AG20443 (cell line): ENCODE results near the gene FXYD6.

Experiments used
- DNase-seq: peaks from one replicate; pipeline ENCODE4 v3.0.0; 2012; ENCODE audit warnings: low spot score, mixed read lengths

FXYD6 gene

DNA sequence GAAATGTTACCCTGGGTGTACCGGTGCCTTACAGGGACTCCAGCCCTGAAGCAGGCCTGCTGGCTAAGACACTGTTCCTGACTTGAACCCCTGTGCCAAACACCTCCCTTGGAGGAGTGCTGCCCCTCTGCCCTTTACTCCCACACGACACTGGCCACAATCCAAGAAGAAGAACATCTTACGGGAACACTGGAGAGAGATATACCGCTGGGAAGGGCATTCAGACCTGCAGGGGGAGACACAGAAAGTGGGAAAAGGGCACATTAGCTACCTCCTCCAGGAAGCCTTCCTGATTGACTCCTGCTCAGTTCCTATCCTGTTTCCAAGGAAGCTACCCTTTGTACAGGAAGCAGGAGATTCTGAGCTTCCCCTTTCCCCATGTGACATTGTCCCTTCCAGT is 34.1 kb upstream of the FXYD6 start:
- no peak for DNase-seq

DNA sequence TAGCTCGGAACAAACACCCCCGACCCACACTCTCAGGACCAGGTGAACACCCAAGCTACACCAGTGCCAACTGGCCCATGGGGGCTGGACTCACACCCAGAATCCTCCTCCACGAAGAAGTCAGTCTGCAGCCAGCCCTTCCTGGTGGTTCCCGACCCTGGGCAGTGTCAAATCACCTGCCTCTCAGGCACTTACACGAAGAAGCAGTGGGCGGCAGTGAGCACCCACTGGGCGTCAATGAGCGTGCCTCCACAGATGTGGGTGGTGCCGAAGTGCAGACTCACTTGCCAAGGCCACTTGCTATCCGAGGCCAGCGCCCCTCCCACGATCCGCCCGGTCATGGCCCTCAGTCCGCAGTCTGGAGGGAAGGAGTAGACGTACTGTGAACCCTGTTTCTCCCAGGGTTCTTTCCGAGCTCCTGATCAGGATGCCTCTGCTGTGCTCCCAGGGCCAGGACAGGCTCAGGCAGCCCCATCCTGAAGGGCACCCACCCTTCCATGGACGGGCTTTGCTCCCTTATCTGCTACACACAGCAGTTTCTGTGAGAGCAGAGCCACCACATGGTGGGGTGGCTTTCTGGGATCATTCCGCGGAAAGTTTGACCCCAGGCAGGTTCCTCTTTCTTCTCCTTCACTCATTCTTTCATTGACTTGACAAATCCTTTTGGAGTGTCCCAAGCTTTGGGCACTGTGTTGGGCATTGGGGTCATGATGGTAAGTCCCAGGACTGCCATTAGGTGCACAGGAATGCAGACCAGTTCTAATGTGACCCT is 33.3 kb upstream of the FXYD6 start:
- DNase-seq: no peak

DNA sequence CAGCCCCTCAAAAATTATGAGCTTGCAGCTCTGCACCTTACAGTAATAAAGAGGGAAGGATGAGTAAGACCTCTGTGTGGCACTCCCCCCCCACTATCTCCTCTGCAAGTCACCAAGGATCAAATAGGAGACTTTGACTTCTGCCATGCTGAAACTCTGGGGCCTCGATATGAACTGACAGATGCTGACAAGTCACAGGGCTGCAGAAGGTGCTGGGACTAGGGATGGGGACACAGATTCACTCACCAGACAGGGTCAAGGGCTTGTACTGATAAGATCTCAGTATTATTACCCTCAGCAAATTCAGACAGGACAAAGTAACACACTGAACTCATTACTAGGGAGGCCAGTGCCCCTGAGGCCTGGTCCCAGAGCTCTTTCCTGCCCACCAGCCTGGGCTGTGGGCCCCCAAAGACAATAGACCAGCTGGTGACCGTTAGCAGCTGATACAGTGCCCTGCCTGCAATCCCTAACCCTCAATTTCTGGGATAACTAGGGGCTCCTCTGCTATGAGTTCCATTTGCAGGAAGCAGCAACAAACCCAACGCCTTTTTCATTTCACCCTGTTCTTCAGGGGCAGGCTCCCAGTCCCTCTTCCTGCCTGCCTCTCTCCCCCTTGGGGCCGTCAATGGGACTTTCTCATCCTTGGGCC is 32.6 kb upstream of the FXYD6 start:
- DNase-seq: no peak

DNA sequence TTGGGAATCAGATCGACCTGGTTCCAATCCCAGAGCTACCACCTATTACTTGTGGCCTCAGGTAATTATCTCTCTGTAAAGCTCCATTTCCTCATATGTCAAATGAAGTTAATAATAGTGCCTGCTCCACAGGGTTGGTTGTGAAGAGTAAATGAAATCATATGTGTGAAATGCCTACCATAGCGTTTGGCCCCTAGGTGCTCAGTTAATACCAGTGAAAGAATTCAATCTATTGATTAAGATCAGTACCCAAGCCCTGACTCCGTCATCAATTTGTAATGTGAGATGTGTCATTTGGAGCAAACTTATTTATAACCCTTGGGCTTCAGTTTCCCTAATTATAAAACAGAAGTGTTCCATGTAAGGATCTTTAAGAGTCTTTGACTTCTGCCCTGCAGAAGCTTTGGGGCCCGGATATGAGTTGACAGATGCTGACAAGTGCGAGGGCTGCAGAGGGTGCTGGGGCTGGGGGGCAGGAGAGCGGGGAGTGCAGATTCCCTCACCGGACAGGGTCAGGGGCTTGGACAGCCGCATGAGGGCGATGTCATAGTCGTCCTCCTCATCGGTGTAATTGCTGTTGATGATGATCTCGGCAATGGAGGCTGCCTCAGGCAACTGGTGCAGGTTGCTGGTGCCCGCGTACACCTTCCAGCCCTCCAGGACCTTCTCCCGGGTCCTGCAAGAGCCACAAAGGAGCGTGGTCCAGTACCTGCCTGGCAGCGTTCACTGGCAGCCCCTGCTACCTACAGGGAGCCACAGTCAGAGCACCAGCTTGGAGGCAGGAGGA is 31.8 kb upstream of the FXYD6 start:
- no peak for DNase-seq

DNA sequence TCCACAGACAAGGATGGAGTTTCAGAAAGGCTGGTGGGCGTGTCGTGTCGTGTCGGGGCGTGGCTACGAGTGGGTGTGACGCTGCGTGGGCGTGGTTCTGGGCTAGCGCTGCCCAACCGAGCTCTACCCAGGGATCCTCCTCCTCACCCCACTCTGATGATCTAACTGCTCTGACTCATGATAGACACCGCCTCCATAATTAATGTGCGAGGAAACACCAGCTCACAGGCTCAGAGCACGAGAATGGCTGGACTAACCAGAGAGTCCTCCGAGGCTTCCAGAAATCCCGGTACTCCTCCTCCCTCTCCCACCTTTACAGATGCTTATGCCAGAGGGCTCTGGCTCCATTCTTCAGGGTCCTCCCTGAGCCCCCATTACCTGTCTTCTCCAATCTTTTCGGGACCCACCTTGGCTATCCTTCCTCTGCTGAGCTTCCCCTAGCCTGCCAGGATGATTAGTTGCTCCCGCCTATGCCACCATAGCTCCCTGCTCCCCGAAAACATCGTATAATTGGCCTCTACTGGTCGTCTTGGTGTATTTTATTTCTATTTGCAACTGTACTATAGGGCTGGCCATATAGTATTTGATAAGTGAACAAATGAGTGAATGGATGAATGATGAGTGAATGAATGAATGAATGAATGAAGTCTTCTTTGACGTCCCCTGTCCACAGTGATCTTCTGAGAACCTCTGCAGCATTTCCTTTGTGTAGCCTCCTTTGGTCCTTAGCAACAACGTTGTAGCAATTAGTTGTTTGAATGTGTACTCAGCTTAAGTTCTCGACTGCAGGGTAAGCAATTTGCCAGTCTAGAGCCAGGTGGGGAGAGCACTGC is 31.0 kb upstream of the FXYD6 start:
- DNase-seq: peak; percentile 90

DNA sequence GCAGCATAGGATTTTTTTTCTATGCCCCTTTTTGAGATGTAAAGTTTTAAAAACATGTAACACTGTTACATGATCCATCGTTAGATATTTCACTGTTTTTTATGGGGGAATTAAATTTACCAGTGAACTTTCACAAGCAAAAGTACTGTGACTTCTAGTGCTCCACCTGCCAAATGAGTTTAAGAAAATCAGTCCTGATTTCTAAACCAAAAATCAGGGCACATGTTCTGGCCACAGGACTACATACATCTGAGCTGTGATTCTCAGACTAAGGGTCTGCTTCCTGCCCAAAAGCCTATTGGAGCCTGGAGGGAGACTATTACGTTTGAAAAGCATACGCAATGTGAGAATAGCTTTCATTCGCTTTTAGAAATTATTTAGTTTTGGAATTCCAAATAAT is 30.3 kb upstream of the FXYD6 start:
- no peak for DNase-seq

DNA sequence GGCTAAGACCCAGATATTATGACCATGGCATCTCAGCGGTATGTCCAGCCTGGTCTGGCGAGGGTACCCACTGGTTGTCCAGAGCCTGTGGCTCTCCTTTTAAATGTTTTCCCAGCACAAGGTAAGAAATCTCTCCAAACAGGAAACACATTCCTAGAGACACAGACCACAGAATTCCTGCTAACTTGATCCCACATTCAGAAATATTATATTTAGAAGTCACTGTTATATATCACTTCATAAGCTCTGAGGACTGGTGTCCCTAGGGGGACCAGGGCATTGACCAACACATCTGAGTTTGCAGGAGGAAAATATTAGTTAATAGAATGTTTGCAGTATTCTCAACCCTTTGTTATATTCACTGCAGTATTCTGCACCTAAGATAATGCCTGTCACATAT is 29.7 kb upstream of the FXYD6 start:
- no peak for DNase-seq

DNA sequence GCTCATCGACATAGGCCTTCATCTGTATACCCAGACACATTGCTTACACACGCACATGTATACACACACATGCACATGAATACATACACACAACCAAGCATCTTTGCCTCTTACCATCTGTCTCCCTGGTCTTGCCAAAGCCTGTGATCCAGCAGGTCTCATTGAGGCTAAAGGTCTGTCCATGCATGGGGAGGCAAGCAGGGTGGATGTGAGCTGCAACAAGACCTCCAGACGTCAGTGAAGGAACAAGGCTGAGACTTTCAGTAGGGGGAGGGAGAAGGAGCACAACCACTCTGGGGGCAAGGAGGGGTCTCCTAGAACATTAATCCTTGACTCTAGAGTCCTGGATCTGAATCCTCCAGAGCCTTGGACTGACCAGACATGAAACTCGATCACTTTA is 29.1 kb upstream of the FXYD6 start:
- DNase-seq: no peak

DNA sequence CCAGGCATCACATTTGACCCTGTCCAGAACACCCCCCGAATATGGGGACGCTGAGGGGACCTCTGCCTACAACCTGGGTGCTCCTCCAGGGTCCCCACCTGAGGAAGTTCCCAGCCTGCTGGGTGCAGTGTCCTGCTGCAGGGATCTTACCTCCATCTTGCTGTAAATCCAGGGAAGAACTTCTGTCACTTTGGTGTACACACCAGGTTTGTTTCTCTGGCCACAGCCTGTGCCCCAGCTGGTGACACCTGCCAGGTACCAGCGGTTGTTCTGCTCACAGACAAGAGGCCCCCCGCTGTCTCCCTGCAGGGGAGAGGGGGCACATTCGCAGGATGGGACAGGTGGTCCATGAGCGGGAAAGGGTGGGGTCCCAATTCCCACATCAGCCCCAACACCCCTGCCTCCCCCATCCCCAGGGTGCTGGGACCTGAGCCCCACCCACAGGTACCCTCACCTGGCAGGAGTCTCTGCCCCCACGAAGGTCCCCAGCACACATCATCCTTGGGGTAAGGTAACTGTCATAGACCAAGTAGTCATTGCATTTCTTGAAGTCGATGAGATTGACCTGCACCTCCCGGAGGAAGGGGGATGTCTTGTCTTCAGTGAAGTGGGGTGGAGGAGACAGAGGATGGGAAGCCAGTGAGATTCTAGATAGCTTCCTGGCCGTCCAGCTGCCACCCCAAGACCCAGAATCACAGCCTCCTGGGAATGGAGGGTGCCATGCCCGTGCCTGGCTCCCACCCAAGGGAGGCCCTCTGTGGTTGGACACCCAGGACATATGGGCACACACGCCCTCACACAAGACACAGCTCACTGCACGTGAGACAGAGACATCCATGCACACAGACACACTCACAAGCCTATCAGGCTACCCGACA is 27.3 kb upstream of the FXYD6 start:
- DNase-seq: no peak

DNA sequence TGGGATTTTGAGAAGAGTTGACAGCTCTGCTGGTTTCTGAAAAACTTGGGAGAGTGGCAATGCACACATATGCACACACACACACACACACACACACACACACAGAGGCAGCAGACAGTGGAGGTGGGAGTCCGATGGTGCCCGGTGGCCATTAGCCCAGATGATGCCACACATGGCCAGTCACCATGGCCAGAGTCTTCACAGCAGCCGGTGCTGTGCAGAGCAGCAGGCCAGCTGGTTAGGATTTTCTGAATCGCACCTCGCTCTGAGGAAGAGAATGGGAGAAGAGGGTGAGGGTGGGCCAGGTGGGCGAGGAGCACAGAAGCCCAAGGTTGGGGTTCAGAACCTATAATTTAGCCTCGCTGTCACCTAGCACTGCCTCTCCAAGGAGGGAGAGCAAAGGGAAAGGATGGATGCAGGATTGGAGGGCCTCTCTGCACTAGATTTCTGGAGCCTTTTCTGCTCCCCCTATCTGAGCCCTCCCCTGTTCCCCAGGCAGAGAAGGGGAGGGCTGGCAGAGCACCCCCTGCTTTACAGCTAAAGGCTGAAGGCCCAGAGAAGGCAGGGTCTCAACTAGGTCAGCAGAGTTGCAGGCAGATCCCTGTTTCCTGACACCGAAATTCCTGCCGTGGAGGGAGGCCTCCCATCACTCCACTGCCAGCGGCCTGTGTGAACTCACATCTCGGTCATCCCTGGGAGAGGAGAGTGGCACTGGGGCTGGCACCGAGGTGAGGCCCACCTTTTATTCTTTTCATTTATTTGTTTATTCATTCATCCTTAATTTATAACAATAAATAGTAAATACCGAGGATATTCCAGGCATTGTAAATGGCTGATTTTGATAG is 25.8 kb upstream of the FXYD6 start:
- DNase-seq: no peak

DNA sequence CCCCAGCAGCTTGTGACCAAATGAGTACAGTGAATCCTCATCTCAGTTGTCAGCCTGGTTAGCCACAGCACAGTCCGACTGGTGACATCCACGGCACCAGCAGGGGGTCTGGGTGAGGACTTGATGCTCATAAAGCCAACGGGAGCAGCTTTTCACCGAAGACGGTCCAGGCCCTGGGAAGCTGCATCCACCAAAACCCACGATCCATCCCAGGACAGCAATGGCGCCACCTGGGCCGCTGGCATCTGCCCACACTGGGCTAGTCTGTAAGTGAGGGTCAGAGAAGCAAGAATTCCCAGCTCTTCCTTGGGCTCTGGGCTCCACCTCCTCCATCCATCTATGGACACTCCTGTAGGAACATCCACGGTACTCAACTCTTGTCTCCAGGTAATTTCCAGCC is 25.1 kb upstream of the FXYD6 start:
- DNase-seq: no peak

DNA sequence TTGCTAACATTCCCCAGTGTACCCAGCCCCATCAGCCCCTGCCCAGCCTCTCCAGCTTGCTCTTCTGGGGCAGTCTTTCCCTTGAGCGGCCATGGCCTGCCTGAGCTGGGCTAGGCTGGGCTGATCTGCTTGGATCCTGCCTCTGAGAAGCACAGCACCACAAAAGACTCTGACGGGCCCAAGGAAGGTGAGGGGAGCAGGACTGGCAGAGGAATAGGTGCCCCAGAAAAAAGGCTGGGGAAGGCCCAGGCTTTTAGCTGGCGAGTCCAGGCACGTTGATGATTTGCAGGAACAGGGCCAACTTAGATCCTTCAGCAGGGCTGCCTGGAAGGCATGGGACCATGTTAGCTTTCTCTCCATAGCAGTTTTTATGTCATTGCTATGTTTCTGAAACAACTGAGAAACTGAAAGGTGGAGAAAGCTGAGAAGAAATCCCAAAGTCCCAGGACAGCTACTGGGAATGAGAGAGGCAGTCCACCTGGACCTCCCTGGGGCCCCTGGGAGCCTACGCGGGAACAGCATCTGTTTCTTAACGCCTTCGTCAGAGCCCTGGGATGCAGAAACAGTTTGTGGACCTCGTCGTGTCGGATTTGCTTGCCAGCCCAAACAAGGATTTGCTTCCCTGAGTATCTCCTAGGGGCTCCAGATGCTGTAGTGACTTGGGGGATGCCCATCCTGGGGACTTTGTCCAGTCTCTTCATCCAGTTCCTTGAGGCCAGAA is 24.4 kb upstream of the FXYD6 start:
- DNase-seq: no peak

DNA sequence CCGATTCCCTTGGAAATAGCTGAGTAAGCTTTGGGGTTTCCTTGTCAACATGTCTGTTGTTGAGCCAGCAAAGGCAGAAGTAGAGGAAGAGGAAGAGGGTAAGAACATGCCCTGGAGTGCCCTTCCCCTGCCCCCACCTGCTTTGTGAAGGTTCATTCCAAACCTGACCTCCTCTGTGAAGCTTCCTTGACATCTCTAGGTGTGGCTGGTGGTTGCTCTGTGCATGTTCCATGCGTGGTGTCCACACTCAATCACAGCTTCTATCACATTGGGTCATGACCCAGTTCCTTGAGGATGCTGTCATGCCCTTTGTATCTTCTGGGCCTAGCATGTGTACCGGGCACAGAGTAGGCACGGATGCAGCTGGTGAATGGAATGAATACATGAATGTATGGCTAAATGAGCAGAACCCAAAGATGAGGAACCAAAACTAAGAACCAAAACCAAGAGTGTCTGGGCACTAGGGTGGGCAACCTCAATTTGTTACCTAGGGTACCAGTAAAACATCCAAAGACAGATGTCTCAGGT is 23.7 kb upstream of the FXYD6 start:
- no peak for DNase-seq

DNA sequence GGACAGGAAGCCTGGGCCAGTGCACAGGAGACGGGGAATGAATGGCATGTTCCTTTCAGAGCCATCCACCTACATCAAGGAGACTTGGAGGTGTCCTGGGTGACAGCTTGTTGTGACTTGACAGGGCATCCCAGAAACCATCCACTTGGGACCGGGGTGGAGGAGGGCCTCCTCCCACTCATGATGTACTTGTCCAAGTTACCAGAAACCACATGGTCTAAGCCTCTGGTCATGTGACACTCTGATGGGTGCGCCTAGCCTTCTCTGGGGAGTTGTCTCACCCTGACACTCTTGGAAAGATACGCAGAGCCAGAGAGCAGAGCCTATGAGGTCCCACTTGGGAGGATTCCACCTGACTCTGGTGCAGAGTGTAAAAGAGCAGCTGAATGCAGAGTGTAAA is 21.6 kb upstream of the FXYD6 start:
- DNase-seq: no peak

DNA sequence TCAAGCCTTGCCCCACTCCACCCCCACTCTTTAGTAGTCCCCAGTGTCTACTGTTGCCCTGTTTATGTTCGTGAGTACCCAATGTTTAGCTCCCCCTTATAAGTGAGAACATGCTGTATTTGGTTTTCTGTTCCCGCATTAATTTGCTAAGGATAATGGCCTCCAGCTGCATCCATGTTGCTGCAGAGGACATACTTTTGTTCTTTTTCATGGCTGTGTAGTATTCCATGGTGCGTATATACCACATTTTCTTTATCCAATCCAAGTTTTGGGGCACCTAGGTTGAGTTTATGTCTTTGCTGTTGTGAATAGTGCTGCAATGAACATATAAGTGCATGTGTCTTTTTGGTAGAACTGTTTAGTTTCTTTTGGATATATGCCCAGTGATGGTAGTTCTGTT is 16.2 kb upstream of the FXYD6 start:
- DNase-seq: no peak

DNA sequence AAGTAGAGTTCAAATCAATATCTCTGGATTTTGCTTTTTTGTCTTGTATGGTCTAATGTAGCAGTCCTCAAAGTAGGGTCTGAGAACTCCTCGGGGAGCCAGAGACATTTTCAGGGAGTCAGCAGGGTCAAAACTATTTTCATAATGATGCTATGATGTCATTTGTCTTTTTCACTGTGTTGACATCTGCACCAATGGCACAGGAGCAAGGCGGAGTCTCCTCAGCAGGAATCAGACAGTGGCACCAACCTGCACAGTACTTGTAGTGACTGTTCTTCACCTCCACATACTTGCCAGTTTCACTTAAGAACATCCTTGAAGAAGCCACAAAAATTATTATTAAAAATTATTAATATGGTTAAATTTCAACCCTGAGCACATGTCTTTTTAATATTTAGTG is 14.9 kb upstream of the FXYD6 start:
- DNase-seq: no peak

DNA sequence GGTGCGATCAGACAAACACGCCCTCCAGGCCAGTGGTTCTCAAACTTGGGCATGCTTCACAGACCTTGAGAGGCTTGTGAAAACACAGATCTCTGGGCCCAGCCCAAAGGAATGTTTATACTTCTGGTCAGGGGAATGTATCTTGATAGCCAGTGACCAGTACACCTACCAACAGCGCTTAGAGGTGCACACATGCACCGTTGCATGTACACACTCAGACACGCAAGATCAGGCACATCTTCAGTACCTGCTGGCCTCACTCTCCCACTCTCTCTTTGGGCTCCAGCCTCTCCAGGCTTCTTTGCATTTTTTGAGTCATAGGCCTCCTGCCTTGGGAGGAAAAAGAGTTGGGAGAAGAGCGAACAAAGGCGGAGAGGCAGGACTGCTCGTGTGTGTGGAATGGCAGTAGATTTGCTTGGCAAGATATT is 11.7 kb upstream of the FXYD6 start:
- DNase-seq: no peak

DNA sequence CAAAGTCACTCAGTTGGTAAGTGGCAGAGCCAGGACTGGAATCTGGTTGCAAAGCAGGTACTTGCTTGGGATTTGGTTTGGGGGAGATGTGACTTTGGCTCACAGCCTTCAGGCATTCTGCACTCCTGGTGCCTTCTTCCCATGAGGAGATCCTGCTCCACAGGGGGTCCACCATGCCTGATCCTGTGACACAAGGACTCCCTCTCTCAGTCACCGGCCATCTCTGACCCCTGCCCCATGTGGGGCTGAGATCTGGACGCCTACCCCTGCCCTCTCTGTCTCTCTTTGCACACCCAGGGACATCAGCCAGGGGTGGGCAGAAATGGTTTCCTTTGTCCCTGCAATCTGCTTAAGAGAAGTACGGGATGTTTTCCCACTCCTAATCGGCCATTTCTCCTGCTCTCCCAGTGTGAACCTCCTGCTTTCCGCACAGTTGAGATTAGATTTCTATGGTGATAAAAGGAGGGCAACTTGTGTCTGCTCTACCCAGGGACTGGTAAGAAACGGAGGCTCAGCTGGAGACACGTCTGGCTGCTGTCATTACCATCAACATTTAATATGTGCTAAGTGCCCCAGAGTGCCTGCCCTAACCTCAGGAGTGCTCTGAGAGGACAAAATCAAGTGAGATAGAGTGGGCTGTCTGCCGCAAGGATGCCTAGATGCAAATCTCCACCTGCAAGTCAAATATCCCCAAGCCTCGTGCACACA is 11.1 kb upstream of the FXYD6 start:
- no peak for DNase-seq

DNA sequence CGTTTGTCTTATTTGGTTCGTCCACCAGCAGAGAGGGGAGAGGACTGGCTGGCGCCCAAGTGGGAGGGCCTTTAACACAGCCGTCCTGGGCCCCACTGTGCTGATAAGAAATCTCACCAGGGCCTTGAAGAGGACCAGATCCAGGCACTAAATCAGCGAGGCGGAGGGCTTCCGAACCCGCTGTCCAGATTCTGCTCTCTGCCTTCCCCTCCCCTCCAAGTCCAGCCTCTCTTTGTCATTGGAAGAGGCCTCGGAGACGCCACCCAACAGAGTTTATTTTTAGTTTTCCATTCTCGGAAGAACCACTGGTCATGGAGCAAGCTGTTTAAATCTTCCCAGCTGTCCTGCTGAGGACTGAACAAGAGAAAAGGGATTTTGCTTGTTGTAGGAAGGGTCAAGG is 9.3 kb upstream of the FXYD6 start:
- no peak for DNase-seq
